Chondrocyte (in vitro differentiated cells): Measurements from ENCODE around the gene CFAP20DC. TPM values are rescaled to one million over a fixed set of nuclear protein-coding genes. Genes with fewer than 3 reads are reported as not detected.

Experiments
- DNase-seq: peaks from one replicate; pipeline ENCODE4 v3.0.0; 2021; ENCODE audit warnings: mixed read lengths, low spot score
- H3K27ac Mint-ChIP-seq: one replicate; pipeline ENCODE4 v1.8.0; 2021; ENCODE audit warnings: mild to moderate bottlenecking, moderate library complexity, mixed read lengths; ENCODE audit not compliant: unreplicated experiment
- H3K27me3 Mint-ChIP-seq: 2 replicates; pipeline ENCODE4 v1.8.0; 2021; ENCODE audit warnings: low read depth, mixed read lengths
- H3K36me3 Mint-ChIP-seq: 2 replicates; pipeline ENCODE4 v1.8.0; 2021; ENCODE audit warnings: low read depth, mixed read lengths
- H3K4me1 Mint-ChIP-seq: 2 replicates; pipeline ENCODE4 v1.8.0; 2021; ENCODE audit warnings: low read depth, mild to moderate bottlenecking, mixed read lengths
- H3K4me3 Mint-ChIP-seq: one replicate; pipeline ENCODE4 v1.8.0; 2021; ENCODE audit warnings: mild to moderate bottlenecking, moderate library complexity, mixed read lengths; ENCODE audit not compliant: unreplicated experiment
- H3K9me3 Mint-ChIP-seq: 2 replicates; pipeline ENCODE4 v1.8.0; 2021; ENCODE audit warnings: low read depth, mixed read lengths
- total RNA-seq: library from RNA; stranded (reverse); gene quantifications from 3 replicates; pipeline ENCODE4 v1.2.1, GENCODE V29; 2021
- TF ChIP-seq, protein P1 (sequence below): fragments of 200-600 bp; sonication (generic); IDR thresholded peaks from 2 replicates; pipeline ENCODE4 v1.5.0; 2021; ENCODE audit warnings: antibody characterized with exemption, mild to moderate bottlenecking, moderate library complexity

The CFAP20DC gene
- total RNA-seq, 1 donor from 2014 or later, result 3.1 TPM

DNA sequence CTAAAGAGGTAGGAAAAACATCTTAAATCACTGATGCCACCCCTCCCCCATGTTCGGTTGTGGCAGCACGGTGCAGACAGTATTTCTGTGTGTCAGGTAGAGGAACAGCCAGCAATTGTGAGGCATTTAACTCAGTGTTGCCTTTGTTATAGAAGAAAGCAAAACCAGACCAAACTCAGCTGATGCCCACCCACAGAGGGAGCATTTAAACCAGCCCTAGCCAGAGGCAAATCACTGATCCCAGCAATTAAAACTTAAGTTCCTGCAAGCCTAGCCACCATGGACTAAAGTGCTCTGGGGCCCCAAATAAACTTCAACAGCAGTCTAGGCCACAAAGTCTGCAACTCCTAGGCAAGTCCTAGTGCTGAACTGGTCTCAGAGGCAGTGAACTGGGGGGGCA lies 94.5 kb downstream of the CFAP20DC start:
- Mint-ChIP-seq H3K27ac (no peak overlapping the region), H3K27me3 (no peaks in the 10 kb centered on the region), H3K4me1 (peaks cover 7% of the 10 kb centered on the region), H3K36me3 (no peaks in the 10 kb centered on the region), H3K4me3 (no peak overlapping the region), H3K9me3 (no peaks in the 10 kb centered on the region)
- TF ChIP-seq, protein P1, sequence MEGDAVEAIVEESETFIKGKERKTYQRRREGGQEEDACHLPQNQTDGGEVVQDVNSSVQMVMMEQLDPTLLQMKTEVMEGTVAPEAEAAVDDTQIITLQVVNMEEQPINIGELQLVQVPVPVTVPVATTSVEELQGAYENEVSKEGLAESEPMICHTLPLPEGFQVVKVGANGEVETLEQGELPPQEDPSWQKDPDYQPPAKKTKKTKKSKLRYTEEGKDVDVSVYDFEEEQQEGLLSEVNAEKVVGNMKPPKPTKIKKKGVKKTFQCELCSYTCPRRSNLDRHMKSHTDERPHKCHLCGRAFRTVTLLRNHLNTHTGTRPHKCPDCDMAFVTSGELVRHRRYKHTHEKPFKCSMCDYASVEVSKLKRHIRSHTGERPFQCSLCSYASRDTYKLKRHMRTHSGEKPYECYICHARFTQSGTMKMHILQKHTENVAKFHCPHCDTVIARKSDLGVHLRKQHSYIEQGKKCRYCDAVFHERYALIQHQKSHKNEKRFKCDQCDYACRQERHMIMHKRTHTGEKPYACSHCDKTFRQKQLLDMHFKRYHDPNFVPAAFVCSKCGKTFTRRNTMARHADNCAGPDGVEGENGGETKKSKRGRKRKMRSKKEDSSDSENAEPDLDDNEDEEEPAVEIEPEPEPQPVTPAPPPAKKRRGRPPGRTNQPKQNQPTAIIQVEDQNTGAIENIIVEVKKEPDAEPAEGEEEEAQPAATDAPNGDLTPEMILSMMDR, result no peak
- DNase-seq, result no peak

DNA sequence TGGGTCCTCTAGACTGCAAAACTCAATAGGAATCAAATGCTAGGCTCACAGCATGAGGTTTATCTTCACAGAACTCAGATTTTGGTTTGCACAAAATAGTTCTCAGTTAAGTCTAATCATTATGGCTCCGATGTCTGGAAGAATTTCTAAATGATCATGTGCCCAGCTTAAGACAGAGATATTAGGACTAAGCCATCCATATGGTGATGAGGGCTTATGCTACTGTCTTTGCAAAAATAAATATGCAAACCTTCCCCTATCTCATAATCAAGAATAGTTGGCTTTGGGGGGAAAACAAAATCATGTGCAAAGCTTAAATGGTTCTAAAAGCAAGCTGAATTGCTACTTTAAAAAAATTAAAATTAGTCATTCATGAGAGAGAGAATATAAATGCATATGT lies 96.5 kb downstream of the CFAP20DC start:
- no peak for DNase-seq
- TF ChIP-seq, protein P1, result no peak
- Mint-ChIP-seq H3K36me3 (peaks cover 2% of the 10 kb centered on the region), H3K4me1 (peaks cover 7% of the 10 kb centered on the region), H3K9me3 (peaks cover 4% of the 10 kb centered on the region), H3K4me3 (no peak overlapping the region), H3K27me3 (no peaks in the 10 kb centered on the region), H3K27ac (no peak overlapping the region)

- no peaks in the 10 kb centered on the region for H3K27me3 Mint-ChIP-seq
Measured at GRCh38 chr3:58952128-58952917, 97.5 kb downstream of the CFAP20DC start.

GRCh38 chr3:58948018-58948417 lies 101.8 kb downstream of the CFAP20DC start:
- DNase-seq, result no peak
- peaks cover 2% of the 10 kb centered on the region for H3K36me3 Mint-ChIP-seq
- peaks cover 7% of the 10 kb centered on the region for H3K4me1 Mint-ChIP-seq
- H3K4me3 Mint-ChIP-seq, result no peak overlapping the region
- H3K9me3 Mint-ChIP-seq, result peaks cover 4% of the 10 kb centered on the region
- no peaks in the 10 kb centered on the region for H3K27me3 Mint-ChIP-seq
- no peak overlapping the region for H3K27ac Mint-ChIP-seq
- TF ChIP-seq, protein P1, result no peak

More at GRCh38 chr3:58952128-58952917, 97.5 kb downstream of the CFAP20DC start:
- DNase-seq, result no peak
- Mint-ChIP-seq H3K36me3 (peaks cover 2% of the 10 kb centered on the region), H3K4me3 (no peak overlapping the region), H3K4me1 (peaks cover 7% of the 10 kb centered on the region), H3K27ac (peak overlapping the region; percentile 17), H3K9me3 (peaks cover 4% of the 10 kb centered on the region)
- TF ChIP-seq, protein P1, result no peak

GRCh38 chr3:58946875-58947274 lies 103.0 kb downstream of the CFAP20DC start:
- H3K27ac Mint-ChIP-seq, result no peak overlapping the region
- H3K4me3 Mint-ChIP-seq, result no peak overlapping the region
- H3K4me1 Mint-ChIP-seq, result peaks cover under 1% of the 10 kb centered on the region
- H3K9me3 Mint-ChIP-seq, result peaks cover 4% of the 10 kb centered on the region
- peaks cover 2% of the 10 kb centered on the region for H3K36me3 Mint-ChIP-seq
- H3K27me3 Mint-ChIP-seq, result no peaks in the 10 kb centered on the region
- DNase-seq, result no peak
- TF ChIP-seq, protein P1, result no peak
